GM12875 (cell line): ENCODE measurements around the gene WDR35.

Experiments used
- H3K4me3 ChIP-seq: one replicate; pipeline ENCODE4 v1.5.1; 2011; ENCODE audit warnings: low read depth, low read length, control low read depth
- TF ChIP-seq, protein P1 (sequence below): IDR thresholded peaks from 2 replicates; pipeline ENCODE4 v1.5.1; 2011; ENCODE audit warnings: low read depth, mild to moderate bottlenecking, control low read depth, inconsistent platforms, low read length, moderate library complexity, borderline replicate concordance; ENCODE audit not compliant: insufficient read depth

WDR35 gene

GRCh38 chr2:19875280-19875679 lies 114.6 kb downstream of the WDR35 start:
- TF ChIP-seq, protein P1, sequence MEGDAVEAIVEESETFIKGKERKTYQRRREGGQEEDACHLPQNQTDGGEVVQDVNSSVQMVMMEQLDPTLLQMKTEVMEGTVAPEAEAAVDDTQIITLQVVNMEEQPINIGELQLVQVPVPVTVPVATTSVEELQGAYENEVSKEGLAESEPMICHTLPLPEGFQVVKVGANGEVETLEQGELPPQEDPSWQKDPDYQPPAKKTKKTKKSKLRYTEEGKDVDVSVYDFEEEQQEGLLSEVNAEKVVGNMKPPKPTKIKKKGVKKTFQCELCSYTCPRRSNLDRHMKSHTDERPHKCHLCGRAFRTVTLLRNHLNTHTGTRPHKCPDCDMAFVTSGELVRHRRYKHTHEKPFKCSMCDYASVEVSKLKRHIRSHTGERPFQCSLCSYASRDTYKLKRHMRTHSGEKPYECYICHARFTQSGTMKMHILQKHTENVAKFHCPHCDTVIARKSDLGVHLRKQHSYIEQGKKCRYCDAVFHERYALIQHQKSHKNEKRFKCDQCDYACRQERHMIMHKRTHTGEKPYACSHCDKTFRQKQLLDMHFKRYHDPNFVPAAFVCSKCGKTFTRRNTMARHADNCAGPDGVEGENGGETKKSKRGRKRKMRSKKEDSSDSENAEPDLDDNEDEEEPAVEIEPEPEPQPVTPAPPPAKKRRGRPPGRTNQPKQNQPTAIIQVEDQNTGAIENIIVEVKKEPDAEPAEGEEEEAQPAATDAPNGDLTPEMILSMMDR: no peak
- H3K4me3 ChIP-seq: no peak overlapping the region

DNA sequence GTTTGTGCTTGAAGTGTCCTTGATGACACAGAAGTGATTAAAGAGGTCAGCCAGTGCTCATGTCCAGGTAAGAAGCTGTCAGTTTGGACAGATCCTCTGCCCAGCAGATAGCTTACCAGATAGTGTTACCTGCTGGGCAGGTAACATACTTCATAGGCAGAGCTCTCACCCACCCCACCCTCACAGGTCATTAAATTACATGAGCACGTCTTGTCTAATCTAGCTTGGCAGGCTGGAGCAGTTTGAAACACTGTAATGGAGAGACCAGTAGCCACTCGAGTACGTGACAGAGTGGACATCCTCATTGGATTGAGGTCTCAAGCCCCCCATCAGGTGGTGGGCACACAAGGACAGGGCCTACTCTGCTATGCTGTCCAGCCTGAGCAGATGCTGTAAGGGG lies 115.2 kb downstream of the WDR35 start:
- TF ChIP-seq, protein P1: no peak
- H3K4me3 ChIP-seq: no peak overlapping the region

DNA sequence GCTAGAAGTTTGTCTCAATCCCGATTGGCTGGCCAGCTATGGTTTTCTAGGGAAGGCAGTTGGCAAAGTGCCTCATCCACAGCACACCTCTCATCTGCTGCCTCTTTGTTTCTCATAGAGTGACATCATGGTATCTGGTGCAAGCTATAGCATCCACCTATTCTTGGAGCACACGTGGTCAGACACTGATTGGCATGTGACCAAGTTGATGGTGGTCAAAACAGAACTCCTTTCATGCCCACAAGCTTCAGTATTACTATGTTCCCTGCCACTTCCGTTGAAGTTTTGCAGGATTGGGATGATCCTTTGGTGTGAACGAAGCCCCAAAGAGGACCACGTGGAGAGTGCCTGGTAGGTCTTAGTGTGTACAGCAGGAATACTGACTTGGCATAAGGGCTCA lies 116.9 kb downstream of the WDR35 start:
- TF ChIP-seq, protein P1: no peak
- H3K4me3 ChIP-seq: no peak overlapping the region

DNA sequence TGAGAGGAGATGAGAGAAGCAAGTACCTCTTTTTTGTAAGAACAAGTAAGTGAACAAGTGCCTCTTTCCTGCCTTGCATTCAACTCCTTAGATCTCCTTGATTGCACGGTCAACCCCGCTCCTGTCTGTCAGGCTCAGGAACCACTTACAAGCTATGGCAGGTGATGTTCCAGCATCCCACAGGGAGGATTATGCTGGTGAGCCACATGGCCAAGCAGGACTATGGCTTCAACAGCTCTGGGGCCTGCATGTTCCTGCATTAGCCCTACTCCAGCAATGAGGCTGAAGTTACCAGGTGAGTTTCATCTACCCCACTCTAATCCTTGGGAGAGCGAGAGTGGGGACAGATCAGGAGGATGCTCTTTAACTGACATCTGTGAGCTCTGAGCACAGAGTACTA lies 117.6 kb downstream of the WDR35 start:
- no peak overlapping the region for H3K4me3 ChIP-seq
- TF ChIP-seq, protein P1: no peak

DNA sequence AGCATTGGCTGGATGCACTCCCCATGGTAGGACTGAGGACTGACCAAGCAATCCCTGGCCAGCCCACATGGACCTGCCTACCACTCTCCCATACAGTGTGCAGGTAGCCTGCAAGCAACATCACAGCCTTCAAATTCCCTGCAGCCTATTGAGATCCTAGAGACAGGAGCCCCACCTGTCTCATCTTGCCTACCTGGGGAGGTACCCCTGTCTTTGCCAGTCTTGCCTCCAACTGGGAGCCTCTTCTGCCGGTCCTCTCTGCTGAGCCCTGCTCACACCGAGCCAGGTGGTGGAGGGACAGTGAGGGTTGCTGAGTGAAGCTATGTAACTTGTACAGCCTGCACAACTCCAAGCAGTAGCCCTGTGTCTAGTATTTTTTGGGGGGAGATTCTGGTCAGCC lies 118.1 kb downstream of the WDR35 start:
- no peak overlapping the region for H3K4me3 ChIP-seq
- TF ChIP-seq, protein P1: no peak

GRCh38 chr2:19870792-19871191 lies 119.1 kb downstream of the WDR35 start:
- TF ChIP-seq, protein P1: no peak
- no peak overlapping the region for H3K4me3 ChIP-seq

DNA sequence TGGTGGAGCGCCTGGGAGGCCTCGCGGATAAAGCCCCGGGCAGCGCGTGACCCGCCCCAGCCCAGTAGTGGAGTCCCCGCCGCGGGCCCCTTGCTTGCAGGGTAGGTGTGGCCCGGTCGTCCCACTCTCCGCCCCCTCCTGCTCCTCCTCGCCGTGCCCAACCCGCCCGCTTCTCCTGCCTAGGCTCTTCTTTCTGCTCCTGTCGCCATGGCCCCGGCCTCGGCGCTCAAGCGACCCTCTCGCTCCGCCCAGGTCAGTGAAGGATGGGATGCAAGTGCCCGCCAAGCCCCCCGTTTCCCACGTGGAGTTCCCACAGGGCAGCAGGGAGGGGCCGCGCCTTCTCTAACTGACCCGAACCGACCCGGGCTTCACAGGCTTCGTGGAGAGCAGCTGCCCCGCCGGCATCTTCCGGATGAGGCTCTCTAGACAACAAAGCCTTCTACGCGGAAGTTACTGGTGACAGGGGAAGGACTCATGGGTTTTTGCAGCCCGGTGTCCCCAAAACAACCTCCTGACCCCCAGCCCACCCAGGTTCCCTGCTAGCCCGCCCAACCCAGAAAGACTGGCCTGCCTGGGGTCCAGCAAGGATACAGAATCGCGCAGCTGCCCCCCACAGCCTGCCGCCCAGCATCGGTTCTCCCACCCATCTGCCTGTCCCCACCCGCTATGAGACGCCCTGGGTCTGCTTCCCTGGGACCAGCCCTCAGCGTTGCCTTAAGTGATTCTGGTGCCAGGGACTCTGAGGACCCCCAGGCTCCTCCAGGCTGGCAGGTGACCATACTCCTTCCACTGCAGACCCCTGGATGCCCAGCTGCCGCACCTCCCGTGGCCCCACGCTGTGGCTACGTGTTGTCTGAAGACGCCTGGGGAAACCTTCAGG lies 121.0 kb downstream of the WDR35 start:
- H3K4me3 ChIP-seq: peak overlapping the region; percentile 47
- TF ChIP-seq, protein P1: no peak
